HepG2 (cell line): Measurements from ENCODE around the gene DCDC2. TPM values are rescaled to one million over a fixed set of nuclear protein-coding genes. Genes with fewer than 3 reads are reported as not detected.

Experiments used
- CREB1 ChIP-seq, 2 experiments: fragments of 450-650 bp in 1 of 2; IDR thresholded peaks; 2 replicates each; pipeline ENCODE4 v1.6.1; 2016 to 2017; ENCODE audit warnings: control low read depth in 1 of 2, mild to moderate bottlenecking in 1 of 2, missing compliant biosample characterization in 1 of 2, missing genetic modification characterization in 1 of 2
- ELK4 ChIP-seq: sonication (generic); formaldehyde crosslinking; IDR thresholded peaks from 2 replicates; pipeline ENCODE4 v1.9.0; 2021; ENCODE audit warnings: missing genetic modification reagents, borderline replicate concordance
- ETV5 ChIP-seq: IDR thresholded peaks from 2 replicates; pipeline ENCODE4 v1.6.1; 2018; ENCODE audit warnings: missing biosample characterization, missing genetic modification reagents, inconsistent platforms, borderline replicate concordance
- ETV6 ChIP-seq: sonication (generic); formaldehyde crosslinking; conservative IDR thresholded peaks from 2 replicates; pipeline ENCODE4 v1.4.0; 2020; ENCODE audit warnings: missing genetic modification reagents
- FOXA3 ChIP-seq: IDR thresholded peaks from 2 replicates; pipeline ENCODE4 v1.6.1; 2016; ENCODE audit warnings: missing genetic modification reagents, missing compliant biosample characterization
- GATAD2A ChIP-seq: IDR thresholded peaks from 2 replicates; pipeline ENCODE4 v1.6.1; 2016
- HNRNPH1 ChIP-seq: fragments of 200-400 bp; formaldehyde crosslinking; optimal IDR thresholded peaks from 2 replicates; pipeline ENCODE3; 2017; ENCODE audit warnings: mild to moderate bottlenecking, low read depth, low read length
- HNRNPLL ChIP-seq: fragments of 200-400 bp; formaldehyde crosslinking; IDR thresholded peaks from 2 replicates; pipeline ENCODE4 v1.6.1; 2017; ENCODE audit warnings: mild to moderate bottlenecking, low read depth, low read length; ENCODE audit not compliant: poor library complexity, severe bottlenecking
- KLF9 ChIP-seq: IDR thresholded peaks from 2 replicates; pipeline ENCODE4 v1.6.1; 2016; ENCODE audit warnings: low read depth
- PBX3 ChIP-seq: sonication (generic); formaldehyde crosslinking; IDR thresholded peaks from 2 replicates; pipeline ENCODE4 v1.8.1; 2023; ENCODE audit warnings: missing genetic modification reagents, inconsistent platforms, borderline replicate concordance
- PPARG ChIP-seq: conservative IDR thresholded peaks from 2 replicates; pipeline ENCODE4 v1.6.1; 2016; ENCODE audit warnings: missing biosample characterization, missing genetic modification reagents
- RBM22 ChIP-seq: fragments of 200-400 bp; formaldehyde crosslinking; optimal IDR thresholded peaks from 2 replicates; pipeline ENCODE3; 2017; ENCODE audit warnings: mild to moderate bottlenecking, low read length, moderate library complexity
- RNF219 ChIP-seq: sonication (generic); formaldehyde crosslinking; IDR thresholded peaks from 2 replicates; pipeline ENCODE4 v1.5.0; 2020; ENCODE audit warnings: mild to moderate bottlenecking, missing genetic modification reagents
- SMARCE1 ChIP-seq: fragments of 450-650 bp; IDR thresholded peaks from 2 replicates; pipeline ENCODE4 v1.6.1; 2017; ENCODE audit warnings: borderline replicate concordance
- SP2 ChIP-seq: sonication (generic); formaldehyde crosslinking; IDR thresholded peaks from 2 replicates; pipeline ENCODE4 v1.5.1; 2020; ENCODE audit warnings: mild to moderate bottlenecking, missing genetic modification reagents
- SRF ChIP-seq: IDR thresholded peaks from 2 replicates; pipeline ENCODE4 v1.6.1; 2011; ENCODE audit warnings: mild to moderate bottlenecking, low read depth, low read length, moderate library complexity
- TCF12 ChIP-seq, 2 experiments: fragments of 450-650 bp in 1 of 2; sonication (generic) in 1 of 2; formaldehyde crosslinking in 1 of 2; IDR thresholded peaks; 2 replicates each; pipeline versions ENCODE4 v1.6.1 to v1.8.0; 2017 to 2022; ENCODE audit warnings: antibody characterized with exemption in 1 of 2, mild to moderate bottlenecking in 1 of 2, missing genetic modification reagents in 1 of 2, moderate library complexity in 1 of 2
- THYN1 ChIP-seq: sonication (generic); formaldehyde crosslinking; IDR thresholded peaks from 2 replicates; pipeline ENCODE4 v1.8.1; 2023; ENCODE audit warnings: low read depth, mild to moderate bottlenecking, moderate library complexity, missing genetic modification reagents, borderline replicate concordance
- ZBTB42 ChIP-seq: sonication (generic); formaldehyde crosslinking; IDR thresholded peaks from 2 replicates; pipeline ENCODE4 v1.5.0; 2020; ENCODE audit warnings: mild to moderate bottlenecking, missing genetic modification reagents
- ZFP36L2 ChIP-seq: sonication (generic); formaldehyde crosslinking; IDR thresholded peaks from 2 replicates; pipeline ENCODE4 v1.4.0; 2020; ENCODE audit warnings: missing genetic modification reagents
- ZNF331 ChIP-seq: sonication (generic); formaldehyde crosslinking; IDR thresholded peaks from 2 replicates; pipeline ENCODE4 v1.4.0; 2020; ENCODE audit warnings: missing genetic modification reagents
- ZNF383 ChIP-seq: sonication (generic); formaldehyde crosslinking; IDR thresholded peaks from 2 replicates; pipeline ENCODE4 v1.4.0; 2020; ENCODE audit warnings: missing genetic modification reagents, mild to moderate bottlenecking, borderline replicate concordance
- ZNF468 ChIP-seq: sonication (generic); formaldehyde crosslinking; IDR thresholded peaks from 2 replicates; pipeline ENCODE4 v1.8.0; 2022; ENCODE audit warnings: mild to moderate bottlenecking, moderate library complexity, missing genetic modification reagents
- ZNF501 ChIP-seq: sonication (generic); formaldehyde crosslinking; IDR thresholded peaks from 2 replicates; pipeline ENCODE4 v1.5.1; 2020; ENCODE audit warnings: mild to moderate bottlenecking, moderate library complexity, missing genetic modification reagents
- ZNF543 ChIP-seq: sonication (generic); formaldehyde crosslinking; IDR thresholded peaks from 2 replicates; pipeline ENCODE4 v1.4.0; 2020; ENCODE audit warnings: mild to moderate bottlenecking, missing genetic modification reagents
- ZNF576 ChIP-seq: sonication (generic); formaldehyde crosslinking; IDR thresholded peaks from 2 replicates; pipeline ENCODE4 v1.4.0; 2020; ENCODE audit warnings: mild to moderate bottlenecking, missing genetic modification reagents
- polyA plus RNA-seq, 8 experiments: library from polyadenylated mRNA; depleted of rRNA in 3 of 8; stranded (reverse) in 7 of 8; unstranded in 1 of 8; fragments of >200 nt; fragmentation: Illumina TruSeq in 4 of 8; extraction: Trizol in 4 of 8; gene quantifications; 2 replicates each; pipeline versions ENCODE4 v1.2.1 to v1.2.3, GENCODE V29; 2011 to 2016; ENCODE audit warnings: low read depth in 4 of 8, missing spikeins in 1 of 8, mixed read lengths in 1 of 8; ENCODE audit not compliant: insufficient read depth in 1 of 8
- total RNA-seq, 5 experiments: library from RNA; depleted of rRNA; stranded (reverse); fragments of >200 nt; fragmentation: Illumina TruSeq; extraction: Trizol; gene quantifications; 2 replicates each; pipeline ENCODE4 v1.2.3, GENCODE V29; 2016; ENCODE audit warnings: low read depth in 1 of 5

Gene DCDC2
- total and polyA plus RNA-seq, 2 of the 13 experiments (the other 11 are each of a cell fraction or from before 2014, with no cell fraction given) = 9.0 to 36.2 TPM

GRCh38 chr6:24385536-24386269 is 27.8 kb upstream of the DCDC2 start (continued):
- peak; percentile 56; the same call in 1 of the 2 replicates for TF ChIP-seq ZNF501 (CRISPR knock-in tag)
- no peak for TF ChIP-seq ELK4 (CRISPR knock-in tag)
- TF ChIP-seq FOXA3 (CRISPR knock-in tag) = peak; percentile 94
- no peak; the same call in 1 of the 2 replicates for TF ChIP-seq ZNF383
- TF ChIP-seq ETV6 = no peak
- no peak for TF ChIP-seq HNRNPLL
- TF ChIP-seq SRF = no peak
- TF ChIP-seq SMARCE1 = no peak
- TF ChIP-seq ZNF576 (CRISPR knock-in tag) = no peak
- TF ChIP-seq ZNF543 (CRISPR knock-in tag) = 0 out of 2 replicates have a peak, but pooled peaks have one; percentile 51
- peak; percentile 25; the same call in 1 of the 2 replicates for TF ChIP-seq CREB1 (IDR thresholded peaks at IDR 0.05)
- TF ChIP-seq CREB1 (CRISPR knock-in tag; IDR thresholded peaks at IDR 0.05) = peak; percentile 87
- TF ChIP-seq GATAD2A (CRISPR knock-in tag) = peak; percentile 98
- peak; percentile 92; the same call in 1 of the 2 replicates for TF ChIP-seq THYN1
- TF ChIP-seq PBX3 (CRISPR knock-in tag) = no peak
- TF ChIP-seq HNRNPH1 = no peak
- TF ChIP-seq PPARG = peak; percentile 92
- no peak for TF ChIP-seq ZNF468 (CRISPR knock-in tag)
- no peak for TF ChIP-seq ZFP36L2 (CRISPR knock-in tag)
- TF ChIP-seq TCF12 (IDR thresholded peaks at IDR 0.05) = no peak
- TF ChIP-seq TCF12 (CRISPR knock-in tag; IDR thresholded peaks at IDR 0.05) = no peak
- TF ChIP-seq RNF219 (CRISPR knock-in tag) = peak; percentile 93; the same call in 1 of the 2 replicates
- TF ChIP-seq RBM22 = no peak
- TF ChIP-seq ZNF331 = peak; percentile 84
- TF ChIP-seq ETV5 (CRISPR knock-in tag) = peak; percentile 75; the same call in 1 of the 2 replicates
- TF ChIP-seq ZBTB42 (CRISPR knock-in tag) = no peak
- no peak for TF ChIP-seq SP2 (CRISPR knock-in tag)
- TF ChIP-seq KLF9 = 0 out of 2 replicates have a peak, but pooled peaks have one; percentile 54
